ENCODE data around the gene KDM4B. TPM values are rescaled to one million over a fixed set of nuclear protein-coding genes. Genes with fewer than 3 reads are reported as not detected.
"Not testable (repeated sequence)": the region's sequence is repeated elsewhere in the genome, so short reads cannot be mapped to it uniquely, and the experiment has no call there.

Gene KDM4B
- total RNA-seq, 2 donors from 2014 or later, result 57.0 to 63.1 TPM

- no peaks in the 10 kb centered on the region for H3K36me3 Mint-ChIP-seq
- peak overlapping the region in 1 of 2 donors; percentile 48 for H3K27ac Mint-ChIP-seq
- peaks cover 0 to 7% of the 10 kb centered on the region in 2 donors for H3K4me1 Mint-ChIP-seq (ENCODE audit: low read depth in 2 of 2)
- H3K4me3 Mint-ChIP-seq, result no peak overlapping the region
- H3K9me3 Mint-ChIP-seq, result no peaks in the 10 kb centered on the region
- ATAC-seq (no peak), DNase-seq (ENCODE audit: low spot score) (no peak)
- H3K27me3 Mint-ChIP-seq, result no peaks in the 10 kb centered on the region
Observed at GRCh38 chr19:5018224-5019015, 49.5 kb downstream of the KDM4B start.

GRCh38 chr19:5020368-5020767 lies 51.5 kb downstream of the KDM4B start:
- no peak overlapping the region for H3K27ac Mint-ChIP-seq
- no peaks in the 10 kb centered on the region for H3K27me3 Mint-ChIP-seq
- no peaks in the 10 kb centered on the region for H3K9me3 Mint-ChIP-seq
- peaks cover 0 to 7% of the 10 kb centered on the region in 2 donors for H3K4me1 Mint-ChIP-seq (ENCODE audit: low read depth in 2 of 2)
- H3K36me3 Mint-ChIP-seq, result no peaks in the 10 kb centered on the region
- H3K4me3 Mint-ChIP-seq, result no peak overlapping the region
- no peak for DNase-seq (ENCODE audit: low spot score)
- no peak for ATAC-seq

DNA sequence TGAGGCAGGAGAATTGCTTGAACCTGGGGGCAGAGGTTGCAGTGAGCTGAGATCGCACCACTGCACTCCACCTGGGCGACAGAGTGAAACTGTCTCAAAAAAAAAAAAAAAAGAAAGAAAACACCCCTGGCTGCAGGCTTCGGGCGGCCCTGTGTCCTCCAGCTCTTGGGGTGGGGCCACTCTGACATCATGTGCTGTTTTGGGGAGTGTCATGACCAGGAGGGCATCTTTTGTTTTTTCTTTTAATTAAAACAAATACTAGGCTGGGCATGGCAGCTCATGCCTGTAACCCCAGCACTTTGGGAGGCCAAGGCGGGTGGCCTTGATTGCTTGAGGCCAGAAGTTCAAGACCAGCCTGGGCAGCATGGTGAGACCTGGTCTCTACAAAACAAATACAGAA lies 52.1 kb downstream of the KDM4B start:
- Mint-ChIP-seq H3K27me3 (no peaks in the 10 kb centered on the region), H3K4me3 (no peak overlapping the region), H3K27ac (no peak overlapping the region), H3K9me3 (no peaks in the 10 kb centered on the region), H3K36me3 (no peaks in the 10 kb centered on the region), H3K4me1 (ENCODE audit: low read depth in 2 of 2) (peaks cover 0 to 7% of the 10 kb centered on the region in 2 donors)
- ATAC-seq, result no peak
- no peak for DNase-seq (ENCODE audit: low spot score)

DNA sequence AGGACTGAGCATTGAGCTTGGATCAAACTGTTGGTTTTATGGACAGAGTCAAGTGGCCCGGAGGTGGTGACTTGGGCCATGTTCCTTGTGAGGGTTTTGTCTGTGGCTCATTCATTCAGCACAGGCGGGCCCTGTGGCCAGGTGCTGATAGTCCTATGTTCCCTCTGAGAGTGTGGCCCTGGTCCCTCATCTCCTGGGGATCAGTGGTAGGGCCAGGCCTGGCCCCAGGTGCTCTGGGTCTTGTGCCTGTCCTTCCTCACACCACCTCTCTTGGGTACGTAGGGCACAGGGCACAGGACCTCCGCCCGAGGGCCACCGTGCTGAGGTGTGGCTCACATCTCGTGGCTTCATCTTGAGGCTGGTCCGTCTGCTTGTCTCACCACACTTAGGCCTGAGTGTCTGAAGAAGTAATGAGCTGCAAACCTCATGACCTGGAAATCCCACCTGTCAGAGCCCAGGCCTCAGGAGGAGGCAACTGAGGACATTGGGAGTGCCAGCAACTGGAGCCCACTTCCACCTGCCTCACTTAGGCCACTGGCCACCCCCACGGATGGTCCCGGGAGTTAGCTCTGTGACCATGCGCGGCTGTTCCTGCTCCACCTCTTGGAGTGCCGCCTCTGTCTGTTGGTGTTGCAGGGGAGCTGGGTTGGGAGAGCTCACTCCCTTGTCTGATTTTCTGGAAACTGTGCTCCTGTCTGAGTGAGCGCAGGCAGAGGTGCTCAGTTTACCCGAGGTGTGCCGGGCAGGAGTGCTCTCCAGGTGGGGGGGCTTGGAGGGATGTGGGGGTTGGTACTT lies 53.4 kb downstream of the KDM4B start:
- ATAC-seq, result peak in 1 of 2 donors; percentile 32
- Mint-ChIP-seq H3K36me3 (no peaks in the 10 kb centered on the region), H3K27ac (peak overlapping the region in 1 of 2 donors; percentile 13)

GRCh38 chr19:5023128-5023571 lies 54.2 kb downstream of the KDM4B start:
- no peak for ATAC-seq
- H3K9me3 Mint-ChIP-seq, result no peaks in the 10 kb centered on the region

More for the DNA sequence above, 53.4 kb downstream of the KDM4B start:
- Mint-ChIP-seq H3K27me3 (no peaks in the 10 kb centered on the region), H3K9me3 (no peaks in the 10 kb centered on the region), H3K4me1 (ENCODE audit: low read depth in 2 of 2) (peaks cover 0 to 7% of the 10 kb centered on the region in 2 donors), H3K4me3 (no peak overlapping the region)
- no peak for DNase-seq (ENCODE audit: low spot score)

DNA sequence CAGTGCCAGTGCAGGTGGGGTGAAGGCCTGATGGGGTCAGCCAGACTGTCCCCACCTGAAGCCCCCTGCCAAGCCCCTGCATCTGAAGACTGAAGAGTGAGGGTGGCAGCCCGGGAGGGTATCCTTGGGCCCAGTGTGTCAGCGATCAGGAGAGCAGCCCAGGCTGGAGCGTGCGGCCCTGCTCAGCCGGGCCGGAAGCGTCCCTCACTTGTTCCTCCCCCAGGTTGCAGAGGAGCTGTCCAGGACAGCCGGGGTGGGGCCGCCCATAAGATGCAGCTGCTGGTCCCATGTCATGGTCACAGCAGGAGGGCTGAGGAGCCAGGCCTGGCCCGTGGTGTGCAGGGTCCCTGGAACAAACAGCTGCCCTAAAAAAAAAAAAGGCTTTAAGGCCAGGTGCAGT lies 55.4 kb downstream of the KDM4B start:
- H3K27ac Mint-ChIP-seq, result no peak overlapping the region
- ATAC-seq (no peak), DNase-seq (ENCODE audit: low spot score) (no peak)
- no peak overlapping the region for H3K4me3 Mint-ChIP-seq
- H3K36me3 Mint-ChIP-seq, result no peaks in the 10 kb centered on the region
- H3K27me3 Mint-ChIP-seq, result no peaks in the 10 kb centered on the region
- H3K4me1 Mint-ChIP-seq (ENCODE audit: low read depth in 2 of 2), result peaks cover 7 to 13% of the 10 kb centered on the region in 2 donors
- no peaks in the 10 kb centered on the region for H3K9me3 Mint-ChIP-seq

More at GRCh38 chr19:5023128-5023571, 54.2 kb downstream of the KDM4B start:
- DNase-seq (ENCODE audit: low spot score), result no peak
- Mint-ChIP-seq H3K4me3 (no peak overlapping the region), H3K36me3 (no peaks in the 10 kb centered on the region), H3K27ac (peak overlapping the region in 1 of 2 donors; percentile 13), H3K27me3 (no peaks in the 10 kb centered on the region), H3K4me1 (ENCODE audit: low read depth in 2 of 2) (peaks cover 0 to 7% of the 10 kb centered on the region in 2 donors)

GRCh38 chr19:5025027-5025426 lies 56.1 kb downstream of the KDM4B start:
- H3K36me3 Mint-ChIP-seq, result no peaks in the 10 kb centered on the region
- no peak overlapping the region for H3K27ac Mint-ChIP-seq
- no peak overlapping the region for H3K4me3 Mint-ChIP-seq
- no peaks in the 10 kb centered on the region for H3K27me3 Mint-ChIP-seq
- peaks cover 7 to 13% of the 10 kb centered on the region in 2 donors for H3K4me1 Mint-ChIP-seq (ENCODE audit: low read depth in 2 of 2)
- no peak for DNase-seq (ENCODE audit: low spot score)
- no peak for ATAC-seq
- no peaks in the 10 kb centered on the region for H3K9me3 Mint-ChIP-seq

- Mint-ChIP-seq H3K9me3 (no peaks in the 10 kb centered on the region), H3K36me3 (no peaks in the 10 kb centered on the region), H3K27me3 (no peaks in the 10 kb centered on the region), H3K4me3 (no peak overlapping the region), H3K4me1 (ENCODE audit: low read depth in 2 of 2) (peaks cover 7 to 11% of the 10 kb centered on the region in 2 donors), H3K27ac (no peak overlapping the region)
- DNase-seq (ENCODE audit: low spot score) (no peak), ATAC-seq (no peak)
Observed at GRCh38 chr19:5026706-5027273, 57.9 kb downstream of the KDM4B start.

DNA sequence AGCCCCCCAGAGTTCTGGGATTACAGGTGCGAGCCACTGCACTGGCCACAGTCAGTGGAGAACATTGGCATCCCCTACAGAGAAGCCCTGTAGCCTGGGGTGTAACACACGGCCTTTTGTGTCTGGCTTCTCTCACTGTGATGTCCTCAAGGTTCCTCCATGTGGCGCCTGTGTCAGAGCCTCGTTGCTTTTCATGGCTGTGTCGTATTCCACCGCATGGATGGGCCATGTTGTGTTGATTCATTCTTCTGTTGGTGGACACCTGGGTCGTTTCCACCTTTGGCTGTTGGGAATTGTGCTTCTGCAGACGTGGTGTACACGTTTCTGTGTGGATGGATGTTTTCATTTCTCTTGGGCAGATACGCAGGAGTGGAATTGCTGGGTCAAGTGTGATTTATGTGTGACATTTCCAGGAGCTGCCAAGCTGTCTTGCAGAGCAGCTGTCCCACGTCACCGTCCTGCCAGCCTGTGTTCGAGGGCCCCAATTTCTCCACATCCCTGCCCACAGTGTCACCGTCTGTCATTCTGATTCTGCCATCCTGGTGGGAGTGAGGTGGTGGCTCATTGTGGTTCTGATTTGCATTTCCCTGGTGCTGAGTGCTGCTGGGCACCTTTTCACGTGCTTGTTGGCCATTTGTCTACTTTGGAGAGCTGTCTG lies 59.4 kb downstream of the KDM4B start:
- H3K9me3 Mint-ChIP-seq, result no peaks in the 10 kb centered on the region
- no peaks in the 10 kb centered on the region for H3K36me3 Mint-ChIP-seq
- DNase-seq (ENCODE audit: low spot score) (no peak), ATAC-seq (no peak)
- H3K27ac Mint-ChIP-seq, result no peak overlapping the region
- peaks cover 5 to 7% of the 10 kb centered on the region in 2 donors for H3K4me1 Mint-ChIP-seq (ENCODE audit: low read depth in 2 of 2)
- H3K4me3 Mint-ChIP-seq, result no peak overlapping the region
- no peaks in the 10 kb centered on the region for H3K27me3 Mint-ChIP-seq

GRCh38 chr19:5029596-5029995 lies 60.7 kb downstream of the KDM4B start:
- H3K27ac Mint-ChIP-seq, H3K36me3 Mint-ChIP-seq, H3K4me3 Mint-ChIP-seq, H3K9me3 Mint-ChIP-seq, H3K27me3 Mint-ChIP-seq: not testable (repeated sequence)
- ATAC-seq (peak in 1 of 2 donors; percentile 40), DNase-seq (ENCODE audit: low spot score) (peak; percentile 72)
- peaks cover 7 to 12% of the 10 kb centered on the region in 2 donors for H3K4me1 Mint-ChIP-seq (ENCODE audit: low read depth in 2 of 2)

- ATAC-seq, result no peak
- Mint-ChIP-seq H3K27me3 (no peaks in the 10 kb centered on the region), H3K4me1 (ENCODE audit: low read depth in 2 of 2) (peaks cover 7 to 15% of the 10 kb centered on the region in 2 donors), H3K4me3 (no peak overlapping the region), H3K27ac (no peak overlapping the region), H3K9me3 (no peaks in the 10 kb centered on the region), H3K36me3 (no peaks in the 10 kb centered on the region)
- DNase-seq (ENCODE audit: low spot score), result no peak
Observed at GRCh38 chr19:5030136-5030820, 61.4 kb downstream of the KDM4B start.

- Mint-ChIP-seq H3K4me3 (no peak overlapping the region), H3K36me3 (no peaks in the 10 kb centered on the region), H3K27ac (no peak overlapping the region), H3K9me3 (no peaks in the 10 kb centered on the region), H3K4me1 (ENCODE audit: low read depth in 2 of 2) (peaks cover 7 to 17% of the 10 kb centered on the region in 2 donors), H3K27me3 (no peaks in the 10 kb centered on the region)
- peak in 1 of 2 donors; percentile 28 for ATAC-seq
- no peak for DNase-seq (ENCODE audit: low spot score)
Observed at GRCh38 chr19:5030822-5031221, 61.9 kb downstream of the KDM4B start.

Data from natural killer cell treated with Interleukin-12 subunit alpha and Interleukin-12 subunit beta and Interleukin-15 and Interleukin-18, amount 100 ng/mL, for 72 hours (primary cell).